Fibroblast of lung (primary cell): ENCODE measurements around the gene PSME3.

ENCODE experiments used
- EZH2 ChIP-seq: IDR thresholded peaks from 2 replicates; pipeline ENCODE4 v1.5.1; 2012; ENCODE audit warnings: low read length, control low read depth, mild to moderate bottlenecking; ENCODE audit errors: missing control alignments
- TF ChIP-seq, protein P1 (sequence below), 2 donors: IDR thresholded peaks in 1 of 2; conservative IDR thresholded peaks in 1 of 2; 1 replicate in 1 of 2; 2 replicates in 1 of 2; pipeline ENCODE4 v1.5.1; 2011 to 2012; ENCODE audit warnings: low read length in 2 of 2, control low read depth in 1 of 2, inconsistent platforms in 1 of 2, low read depth in 1 of 2, mild to moderate bottlenecking in 1 of 2

GRCh38 chr17:42853004-42853403 lies 19.8 kb downstream of the PSME3 start:
- TF ChIP-seq EZH2 = no peak
- TF ChIP-seq, protein P1, sequence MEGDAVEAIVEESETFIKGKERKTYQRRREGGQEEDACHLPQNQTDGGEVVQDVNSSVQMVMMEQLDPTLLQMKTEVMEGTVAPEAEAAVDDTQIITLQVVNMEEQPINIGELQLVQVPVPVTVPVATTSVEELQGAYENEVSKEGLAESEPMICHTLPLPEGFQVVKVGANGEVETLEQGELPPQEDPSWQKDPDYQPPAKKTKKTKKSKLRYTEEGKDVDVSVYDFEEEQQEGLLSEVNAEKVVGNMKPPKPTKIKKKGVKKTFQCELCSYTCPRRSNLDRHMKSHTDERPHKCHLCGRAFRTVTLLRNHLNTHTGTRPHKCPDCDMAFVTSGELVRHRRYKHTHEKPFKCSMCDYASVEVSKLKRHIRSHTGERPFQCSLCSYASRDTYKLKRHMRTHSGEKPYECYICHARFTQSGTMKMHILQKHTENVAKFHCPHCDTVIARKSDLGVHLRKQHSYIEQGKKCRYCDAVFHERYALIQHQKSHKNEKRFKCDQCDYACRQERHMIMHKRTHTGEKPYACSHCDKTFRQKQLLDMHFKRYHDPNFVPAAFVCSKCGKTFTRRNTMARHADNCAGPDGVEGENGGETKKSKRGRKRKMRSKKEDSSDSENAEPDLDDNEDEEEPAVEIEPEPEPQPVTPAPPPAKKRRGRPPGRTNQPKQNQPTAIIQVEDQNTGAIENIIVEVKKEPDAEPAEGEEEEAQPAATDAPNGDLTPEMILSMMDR (conservative IDR thresholded peaks at IDR 0.05 in 1 of 2, IDR thresholded peaks at IDR 0.05 in 1 of 2; ENCODE audit: low read depth in 1 of 2, low read length in 2 of 2) = no peak
